T follicular helper cell (primary cell): ENCODE measurements around the gene LRRC1.
A peak's percentile ranks its signal among the peaks of the same experiment; 100 is the strongest.
"Not testable (repeated sequence)": the region's sequence is repeated elsewhere in the genome, so short reads cannot be mapped to it uniquely, and the experiment has no call there.

ENCODE experiments used
- DNase-seq: peaks from one replicate; pipeline ENCODE4 v3.0.0-alpha.2; 2020; ENCODE audit warnings: low read depth
- total RNA-seq, 2 experiments: gene quantifications; one replicate each; lab custom pipeline; 2026; lab: John Stamatoyannopoulos, UW

The LRRC1 gene
- 4.1 to 8.5 reads per million in 2 experiments for total RNA-seq

- DNase-seq, result peak; percentile 75
Measured at GRCh38 chr6:53794720-53795339, at the start of gene LRRC1. TSS of gene LRRC1 (plus strand) at chr6:53795005. CDS start at chr6:53795257, 252 bp downstream.

- no peak for DNase-seq
Measured at GRCh38 chr6:53746442-53747103, 48.2 kb upstream of the LRRC1 start.

GRCh38 chr6:53750052-53750650 lies 44.7 kb upstream of the LRRC1 start:
- DNase-seq, result no peak

- DNase-seq, result no peak
Measured at GRCh38 chr6:53751417-53751816, 43.4 kb upstream of the LRRC1 start.

- DNase-seq, result no peak
Measured at GRCh38 chr6:53752440-53752839, 42.4 kb upstream of the LRRC1 start.

GRCh38 chr6:53752856-53753255 lies 41.9 kb upstream of the LRRC1 start:
- DNase-seq, result no peak

GRCh38 chr6:53754330-53754729 lies 40.5 kb upstream of the LRRC1 start:
- no peak for DNase-seq

- no peak for DNase-seq
Measured at GRCh38 chr6:53756396-53756795, 38.4 kb upstream of the LRRC1 start.

- DNase-seq, result no peak
Measured at GRCh38 chr6:53758496-53758895, 36.3 kb upstream of the LRRC1 start.

GRCh38 chr6:53761036-53761435 lies 33.8 kb upstream of the LRRC1 start:
- no peak for DNase-seq

- no peak for DNase-seq
Measured at GRCh38 chr6:53765270-53765669, 29.5 kb upstream of the LRRC1 start.

GRCh38 chr6:53766930-53767329 lies 27.9 kb upstream of the LRRC1 start:
- no peak for DNase-seq

GRCh38 chr6:53767941-53768340 lies 26.9 kb upstream of the LRRC1 start:
- no peak for DNase-seq

GRCh38 chr6:53768636-53769035 lies 26.2 kb upstream of the LRRC1 start:
- DNase-seq, result no peak

GRCh38 chr6:53770780-53771249 lies 24.0 kb upstream of the LRRC1 start:
- no peak for DNase-seq

- DNase-seq, result no peak
Measured at GRCh38 chr6:53771785-53772624, 22.8 kb upstream of the LRRC1 start.

- no peak for DNase-seq
Measured at GRCh38 chr6:53773044-53773696, 21.6 kb upstream of the LRRC1 start.

GRCh38 chr6:53776152-53776551 lies 18.7 kb upstream of the LRRC1 start:
- DNase-seq, result not testable (repeated sequence)

- DNase-seq, result not testable (repeated sequence)
Measured at GRCh38 chr6:53784991-53785390, 9.8 kb upstream of the LRRC1 start.

GRCh38 chr6:53786832-53787231 lies 8.0 kb upstream of the LRRC1 start:
- no peak for DNase-seq

- no peak for DNase-seq
Measured at GRCh38 chr6:53790886-53791285, 3.9 kb upstream of the LRRC1 start.

- no peak for DNase-seq
Measured at GRCh38 chr6:53792016-53792415, 2.8 kb upstream of the LRRC1 start.
